HL-60 (cell line): ENCODE results near the gene CLSTN2.

Experiments used
- DNase-seq, 2 experiments: peaks; one replicate each; pipeline ENCODE4 v3.0.0-alpha.2; 2010 to 2020; ENCODE audit warnings: low read depth in 1 of 2, low spot score in 1 of 2
- H3K27ac ChIP-seq: fragments of 250-450 bp; sonication (Bioruptor Pico); replicated peaks from 2 replicates; pipeline ENCODE4 v1.5.1; 2020; ENCODE audit warnings: mild to moderate bottlenecking, moderate library complexity
- H3K27me3 ChIP-seq: fragments of 250-450 bp; sonication (Bioruptor Pico); 2 replicates; pipeline ENCODE4 v1.5.1; 2021; ENCODE audit warnings: mild to moderate bottlenecking, moderate library complexity; ENCODE audit not compliant: insufficient read depth, poor library complexity, severe bottlenecking
- H3K4me3 ChIP-seq: replicated peaks from 2 replicates; pipeline ENCODE4 v1.5.1; 2011; ENCODE audit warnings: mild to moderate bottlenecking, control low read depth, low read length; ENCODE audit not compliant: insufficient read depth
- CTCF ChIP-seq: IDR thresholded peaks from one replicate; pipeline ENCODE4 v1.5.1; 2011; ENCODE audit warnings: low read length, control low read depth, inconsistent platforms; ENCODE audit not compliant: insufficient read depth
- GABPA ChIP-seq: IDR thresholded peaks from 2 replicates; pipeline ENCODE4 v1.6.1; 2012; ENCODE audit warnings: low read depth
- POLR2AphosphoS5 ChIP-seq: IDR thresholded peaks from 2 replicates; pipeline ENCODE4 v1.6.1; 2012; ENCODE audit warnings: low read depth
- SPI1 ChIP-seq: IDR thresholded peaks from 2 replicates; pipeline ENCODE4 v1.6.1; 2012; ENCODE audit warnings: low read depth, mild to moderate bottlenecking, borderline replicate concordance
- TF ChIP-seq, protein P1 (sequence below): IDR thresholded peaks from 2 replicates; pipeline ENCODE4 v1.6.1; 2012; ENCODE audit warnings: low read depth; ENCODE audit not compliant: insufficient replicate concordance

The CLSTN2 gene

GRCh38 chr3:140438736-140439470 lies 503.9 kb downstream of the CLSTN2 start:
- no peak for DNase-seq
- H3K27ac ChIP-seq: no peak overlapping the region
- no peaks in the 10 kb centered on the region for H3K27me3 ChIP-seq
- H3K4me3 ChIP-seq: no peak overlapping the region
- TF ChIP-seq, protein P1, sequence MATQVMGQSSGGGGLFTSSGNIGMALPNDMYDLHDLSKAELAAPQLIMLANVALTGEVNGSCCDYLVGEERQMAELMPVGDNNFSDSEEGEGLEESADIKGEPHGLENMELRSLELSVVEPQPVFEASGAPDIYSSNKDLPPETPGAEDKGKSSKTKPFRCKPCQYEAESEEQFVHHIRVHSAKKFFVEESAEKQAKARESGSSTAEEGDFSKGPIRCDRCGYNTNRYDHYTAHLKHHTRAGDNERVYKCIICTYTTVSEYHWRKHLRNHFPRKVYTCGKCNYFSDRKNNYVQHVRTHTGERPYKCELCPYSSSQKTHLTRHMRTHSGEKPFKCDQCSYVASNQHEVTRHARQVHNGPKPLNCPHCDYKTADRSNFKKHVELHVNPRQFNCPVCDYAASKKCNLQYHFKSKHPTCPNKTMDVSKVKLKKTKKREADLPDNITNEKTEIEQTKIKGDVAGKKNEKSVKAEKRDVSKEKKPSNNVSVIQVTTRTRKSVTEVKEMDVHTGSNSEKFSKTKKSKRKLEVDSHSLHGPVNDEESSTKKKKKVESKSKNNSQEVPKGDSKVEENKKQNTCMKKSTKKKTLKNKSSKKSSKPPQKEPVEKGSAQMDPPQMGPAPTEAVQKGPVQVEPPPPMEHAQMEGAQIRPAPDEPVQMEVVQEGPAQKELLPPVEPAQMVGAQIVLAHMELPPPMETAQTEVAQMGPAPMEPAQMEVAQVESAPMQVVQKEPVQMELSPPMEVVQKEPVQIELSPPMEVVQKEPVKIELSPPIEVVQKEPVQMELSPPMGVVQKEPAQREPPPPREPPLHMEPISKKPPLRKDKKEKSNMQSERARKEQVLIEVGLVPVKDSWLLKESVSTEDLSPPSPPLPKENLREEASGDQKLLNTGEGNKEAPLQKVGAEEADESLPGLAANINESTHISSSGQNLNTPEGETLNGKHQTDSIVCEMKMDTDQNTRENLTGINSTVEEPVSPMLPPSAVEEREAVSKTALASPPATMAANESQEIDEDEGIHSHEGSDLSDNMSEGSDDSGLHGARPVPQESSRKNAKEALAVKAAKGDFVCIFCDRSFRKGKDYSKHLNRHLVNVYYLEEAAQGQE: no peak
- no peak for TF ChIP-seq SPI1
- no peak for TF ChIP-seq POLR2AphosphoS5
- no peak for TF ChIP-seq GABPA
- no peak for TF ChIP-seq CTCF

DNA sequence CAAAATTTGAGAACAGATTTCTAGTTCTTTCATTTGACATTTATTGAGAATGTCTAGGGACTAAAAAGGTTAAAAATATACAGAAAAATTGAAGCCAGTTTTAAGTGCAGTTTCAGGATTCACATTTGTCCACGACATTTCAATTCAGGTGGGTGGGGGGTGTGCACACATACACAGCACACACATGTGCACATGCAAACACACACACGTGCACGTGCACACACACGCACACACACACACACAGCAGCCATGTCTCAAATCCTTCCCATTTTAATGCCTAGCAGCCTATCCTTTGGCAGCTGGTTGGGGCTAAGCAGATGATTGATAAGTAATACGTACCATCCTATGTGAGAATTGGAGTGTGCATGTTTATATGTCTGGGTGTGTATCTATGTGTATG lies 504.5 kb downstream of the CLSTN2 start:
- DNase-seq: no peak
- Histone ChIP-seq H3K4me3 (no peak overlapping the region), H3K27me3 (no peaks in the 10 kb centered on the region), H3K27ac (no peak overlapping the region)
- TF ChIP-seq, protein P1: no peak
- TF ChIP-seq CTCF: no peak
- TF ChIP-seq POLR2AphosphoS5: no peak

DNA sequence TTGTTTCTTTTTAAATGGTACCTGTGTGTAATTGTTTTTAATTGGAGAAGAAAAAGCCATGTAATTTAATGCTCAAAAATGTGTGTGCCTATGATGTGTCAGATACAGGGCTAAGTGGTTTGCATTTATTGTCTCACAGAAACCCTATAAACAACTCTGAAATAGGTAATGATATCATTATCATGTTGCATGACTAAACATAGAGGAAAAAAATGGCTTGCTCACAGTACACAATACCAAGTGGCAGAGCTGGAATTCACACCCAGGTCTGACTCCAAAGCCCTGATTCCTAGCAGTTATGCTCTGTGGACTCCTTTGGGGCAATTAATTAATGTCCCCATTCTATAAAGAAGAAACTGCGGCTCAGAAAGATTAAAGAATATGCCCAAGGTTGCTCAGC lies 505.5 kb downstream of the CLSTN2 start:
- H3K27ac ChIP-seq: no peak overlapping the region
- TF ChIP-seq, protein P1: no peak
- TF ChIP-seq GABPA (no peak), CTCF (no peak), POLR2AphosphoS5 (no peak), SPI1 (no peak)
- DNase-seq: no peak
- H3K27me3 ChIP-seq: no peaks in the 10 kb centered on the region
- no peak overlapping the region for H3K4me3 ChIP-seq
